B cell (primary cell): ENCODE data around the gene SNTA1. TPM values are rescaled to one million over a fixed set of nuclear protein-coding genes. Genes with fewer than 3 reads are reported as not detected.

Source experiments
- ATAC-seq: fragments of 200-7000 bp; cut with Tn5 transposase; one replicate; pipeline ENCODE4 v1.10.0; 2021; ENCODE audit warnings: low read depth, mild to moderate bottlenecking, moderate number of reproducible peaks, moderate library complexity
- CTCF ChIA-PET: fragments of 350-600 bp; sonication (Branson Sonifier 250); formaldehyde crosslinking; loops from one replicate; lab custom pipeline; 2021; ENCODE audit warnings: antibody characterized with exemption, inconsistent platforms; lab: Charles Lee
- POLR2A ChIA-PET: fragments of 350-600 bp; sonication (Branson Sonifier 250); formaldehyde crosslinking; loops from one replicate; lab custom pipeline; 2021; ENCODE audit warnings: antibody characterized with exemption; lab: Charles Lee
- DNase-seq: peaks from one replicate; pipeline ENCODE4 v3.0.0; 2013
- H2AFZ ChIP-seq: 2 replicates; pipeline ENCODE4 v1.6.1; 2012; ENCODE audit warnings: mild to moderate bottlenecking, low read depth, low read length; ENCODE audit not compliant: insufficient read depth, poor library complexity, severe bottlenecking
- H3K27ac ChIP-seq, 2 donors: 1 replicate in 1 of 2; 2 replicates in 1 of 2; pipeline ENCODE4 v1.5.1; 2012 to 2013; ENCODE audit warnings: low read length in 2 of 2, mild to moderate bottlenecking in 2 of 2, moderate library complexity in 1 of 2
- H3K27me3 ChIP-seq, 4 experiments: fragments of 200-600 bp in 1 of 4; sonication (generic) in 1 of 4; replicated peaks in 1 of 4; 1 replicate in 2 of 4; 2 replicates in 2 of 4; pipeline versions ENCODE4 v1.6.1 to v1.7.0; 2013 to 2016; ENCODE audit warnings: low read length in 3 of 4, mild to moderate bottlenecking in 2 of 4, mixed read lengths in 1 of 4, moderate library complexity in 1 of 4; ENCODE audit not compliant: insufficient read depth in 4 of 4, control insufficient read depth in 3 of 4; ENCODE audit errors: control extremely low read depth in 1 of 4
- H3K36me3 ChIP-seq, 2 experiments: replicated peaks in 1 of 2; 1 replicate in 1 of 2; 2 replicates in 1 of 2; pipeline versions ENCODE4 v1.6.1 to v1.7.1; 2013; ENCODE audit warnings: low read length in 1 of 2; ENCODE audit not compliant: insufficient read depth in 2 of 2, control insufficient read depth in 1 of 2; ENCODE audit errors: control extremely low read depth in 1 of 2, extremely low read depth in 1 of 2
- H3K4me1 ChIP-seq, 2 donors: fragments of 200-600 bp in 1 of 2; sonication (generic) in 1 of 2; 1 replicate in 1 of 2; 2 replicates in 1 of 2; pipeline versions ENCODE4 v1.5.1 to v1.6.1; 2013 to 2017; ENCODE audit warnings: low read length in 2 of 2; ENCODE audit not compliant: control insufficient read depth in 2 of 2, insufficient read depth in 2 of 2
- H3K4me2 ChIP-seq: replicated peaks from 2 replicates; pipeline ENCODE3; 2012; ENCODE audit warnings: mild to moderate bottlenecking, low read depth, low read length; ENCODE audit not compliant: poor library complexity, severe bottlenecking
- H3K4me3 ChIP-seq, 5 experiments: fragments of 200-600 bp in 1 of 5; sonication (generic) in 1 of 5; 1 replicate in 3 of 5; 2 replicates in 2 of 5; pipeline versions ENCODE4 v1.5.1 to v1.7.0; 2011 to 2016; ENCODE audit warnings: low read length in 4 of 5, mild to moderate bottlenecking in 4 of 5, low read depth in 2 of 5, control low read depth in 1 of 5, moderate library complexity in 1 of 5; ENCODE audit not compliant: insufficient read depth in 1 of 5; ENCODE audit errors: control extremely low read depth in 1 of 5, extremely low read depth in 1 of 5
- H3K79me2 ChIP-seq: fragments of 200-600 bp; sonication (generic); one replicate; pipeline ENCODE4 v1.6.0; 2016; ENCODE audit warnings: low read length; ENCODE audit not compliant: control insufficient read depth, insufficient read depth
- H3K9ac ChIP-seq: fragments of 200-600 bp; sonication (generic); 2 replicates; pipeline ENCODE4 v1.6.1; 2017; ENCODE audit warnings: mild to moderate bottlenecking, low read length, moderate library complexity
- H3K9me3 ChIP-seq, 3 donors: one replicate each; pipeline versions ENCODE4 v1.6.1 to v1.7.1; 2013; ENCODE audit warnings: low read length in 2 of 3; ENCODE audit not compliant: control insufficient read depth in 2 of 3, insufficient read depth in 1 of 3; ENCODE audit errors: control extremely low read depth in 1 of 3
- H4K20me1 ChIP-seq: 2 replicates; pipeline ENCODE4 v1.6.0; 2012; ENCODE audit warnings: mild to moderate bottlenecking, low read length; ENCODE audit not compliant: insufficient read depth, control insufficient read depth, poor library complexity, severe bottlenecking
- H3K27ac Mint-ChIP-seq: one replicate; pipeline ENCODE4 v1.8.0; 2021; ENCODE audit warnings: mixed read lengths
- H3K27me3 Mint-ChIP-seq: one replicate; pipeline ENCODE4 v1.8.0; 2021; ENCODE audit warnings: mixed read lengths
- H3K4me1 Mint-ChIP-seq: one replicate; pipeline ENCODE4 v1.8.0; 2021; ENCODE audit warnings: mixed read lengths
- H3K4me3 Mint-ChIP-seq: one replicate; pipeline ENCODE4 v1.8.0; 2021; ENCODE audit warnings: mixed read lengths
- H3K9me3 Mint-ChIP-seq: one replicate; pipeline ENCODE4 v1.8.0; 2022; ENCODE audit warnings: mixed read lengths; ENCODE audit not compliant: insufficient read depth
- CTCF ChIP-seq: fragments of 200-600 bp; IDR thresholded peaks from one replicate; pipeline ENCODE4 v1.8.0; 2022; ENCODE audit warnings: antibody characterized with exemption, mild to moderate bottlenecking
- EZH2 ChIP-seq: IDR thresholded peaks from 2 replicates; pipeline ENCODE4 v1.6.1; 2012; ENCODE audit warnings: borderline replicate concordance, low read depth, mild to moderate bottlenecking, moderate library complexity, low read length; ENCODE audit not compliant: insufficient read depth, poor library complexity, severe bottlenecking
- WGBS: methylation state at CpG from one replicate; pipeline ENCODE4 v1.1.5; 2013; ENCODE audit warnings: missing lambda C conversion rate; ENCODE audit not compliant: insufficient coverage; 5-methylcytosine and 5-hydroxymethylcytosine counted together
- intact Hi-C: fragments of 100-400 bp; cut with micrococcal nuclease; formaldehyde crosslinking; loops from one replicate; pipeline ENCODE4 v1.10.0; 2022
- polyA plus RNA-seq: library from polyadenylated mRNA; depleted of rRNA; stranded (reverse); fragments of >200 nt; gene quantifications from 2 replicates; pipeline ENCODE4 v1.2.3, GENCODE V29; 2012
- total RNA-seq, 2 donors: library from RNA; stranded (reverse); fragments of 120-200 nt in 1 of 2; gene quantifications; 1 replicate in 1 of 2; 2 replicates in 1 of 2; pipeline versions ENCODE4 v1.2.3 to v1.2.4, GENCODE V29; 2013 to 2022

SNTA1 gene
- total and polyA plus RNA-seq, 2 donors (not counting 1 experiment from before 2014, with no cell fraction given) = 7.0 to 9.9 TPM

- H3K27me3 ChIP-seq = no peaks in the 10 kb centered on the region
- peaks cover 7 to 15% of the 10 kb centered on the region in 2 donors for H3K4me1 ChIP-seq
- DNase-seq = no peak
- no peak overlapping the region for H3K4me3 ChIP-seq
- Mint-ChIP-seq H3K9me3 (no peaks in the 10 kb centered on the region), H3K27me3 (no peaks in the 10 kb centered on the region), H3K4me3 (no peak overlapping the region), H3K27ac (peak overlapping the region; percentile 10), H3K4me1 (peaks cover 18% of the 10 kb centered on the region)
- H3K36me3 ChIP-seq = peaks cover 0 to 3% of the 10 kb centered on the region in 2 experiments
- intact Hi-C loops = no loop called here
- no peaks in the 10 kb centered on the region for H3K9me3 ChIP-seq
- TF ChIP-seq CTCF (no peak), EZH2 (no peak)
- CTCF ChIA-PET = interaction anchor here (0.9 kb wide), 1 partner anchor 24 kb away, joined by 4 read pairs; no protein-coding TSS in a partner anchor
- ATAC-seq = no peak
- POLR2A ChIA-PET = no interaction called here
- no peak overlapping the region for H3K27ac ChIP-seq
- no peaks in the 10 kb centered on the region for H3K79me2 ChIP-seq
- H4K20me1 ChIP-seq = no peaks in the 10 kb centered on the region
- H2AFZ ChIP-seq = no peak overlapping the region
- H3K9ac ChIP-seq = no peak overlapping the region
- WGBS = 100% methylated on average over 1 of the region's 2 CpGs
- no peak overlapping the region for H3K4me2 ChIP-seq
Observed at GRCh38 chr20:33438481-33438880, 5.1 kb downstream of the SNTA1 start.

DNA sequence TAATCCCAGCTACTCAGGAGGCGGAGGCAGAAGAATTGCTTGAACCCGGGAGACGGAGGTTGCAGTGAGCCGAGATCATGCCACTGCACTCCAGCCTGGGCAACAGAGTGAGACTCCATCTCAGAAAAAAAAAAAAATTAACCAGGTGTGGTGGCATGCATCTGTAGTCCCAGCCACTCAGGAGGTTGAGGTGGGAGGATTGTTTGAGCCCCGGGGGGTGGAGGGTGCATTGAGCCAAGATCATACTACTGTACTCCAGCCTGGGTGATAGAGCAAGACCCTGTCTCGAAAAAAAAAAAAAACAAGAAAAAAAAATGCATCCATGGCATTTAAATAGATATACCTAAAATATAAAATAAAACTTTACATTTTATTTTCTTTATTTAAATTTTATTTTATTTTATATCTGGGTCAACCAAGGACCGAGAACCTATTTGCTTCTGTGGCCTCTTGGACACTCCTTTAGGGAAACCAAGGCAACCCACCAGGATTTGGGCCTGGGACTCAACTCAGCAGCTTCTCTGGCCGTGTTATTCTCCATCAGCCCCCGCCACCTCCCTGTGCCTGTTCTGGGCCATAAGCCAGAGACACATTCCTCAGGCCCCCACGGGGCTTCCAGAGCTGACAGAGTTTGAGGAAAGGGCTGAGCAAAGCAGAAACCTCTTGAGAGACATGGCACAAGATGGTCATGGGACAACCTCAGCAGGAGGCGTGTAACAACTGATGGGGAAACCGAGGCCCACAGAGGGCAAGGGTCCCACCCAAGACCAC, 6.2 kb downstream of the SNTA1 start:
- Histone ChIP-seq H3K4me1 (peaks cover 0 to 7% of the 10 kb centered on the region in 2 donors), H4K20me1 (no peaks in the 10 kb centered on the region), H3K36me3 (peaks cover 0 to 3% of the 10 kb centered on the region in 2 experiments), H3K9me3 (no peaks in the 10 kb centered on the region), H2AFZ (no peak overlapping the region), H3K27me3 (no peaks in the 10 kb centered on the region), H3K79me2 (no peaks in the 10 kb centered on the region), H3K4me2 (no peak overlapping the region), H3K4me3 (no peak overlapping the region), H3K9ac (no peak overlapping the region), H3K27ac (no peak overlapping the region)
- no peaks in the 10 kb centered on the region for H3K27me3 Mint-ChIP-seq
- peaks cover 10% of the 10 kb centered on the region for H3K4me1 Mint-ChIP-seq
- no peak overlapping the region for H3K4me3 Mint-ChIP-seq
- ChIA-PET POLR2A (no interaction called here), CTCF (no interaction called here)
- TF ChIP-seq EZH2 = no peak
- TF ChIP-seq CTCF = no peak
- no peak for ATAC-seq
- no peak overlapping the region for H3K27ac Mint-ChIP-seq
- intact Hi-C loops = no loop called here
- DNase-seq = no peak
- no peaks in the 10 kb centered on the region for H3K9me3 Mint-ChIP-seq
- 92% methylated on average over 9 of the region's 12 CpGs for WGBS
